GM19193 (cell line): ENCODE results near the gene GPD1L.

ENCODE experiments used
- POLR2A ChIP-seq: IDR thresholded peaks from 4 replicates; pipeline ENCODE4 v1.6.1; 2011; ENCODE audit not compliant: insufficient read depth, insufficient read length; ENCODE audit errors: extremely low read depth

Gene GPD1L

DNA sequence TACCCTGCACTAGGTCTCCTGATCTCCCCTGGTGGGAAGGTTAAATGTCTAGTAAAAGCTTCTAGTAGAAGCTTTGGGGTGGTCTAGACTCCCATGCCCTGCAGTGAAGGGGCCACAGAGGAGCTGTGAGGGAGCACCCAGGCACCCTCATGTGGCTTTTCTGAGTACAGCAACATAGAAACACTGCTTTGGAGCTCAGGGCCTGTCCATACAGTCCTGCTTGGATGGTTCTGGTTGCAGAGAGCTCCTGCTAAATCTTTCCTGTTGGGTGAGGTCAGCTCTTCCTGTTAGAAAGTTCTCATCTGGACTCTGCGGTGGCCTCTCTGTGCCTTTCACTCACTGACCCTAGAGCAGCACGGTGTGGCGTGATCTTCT lies 47.8 kb downstream of the GPD1L start:
- TF ChIP-seq POLR2A = no peak

DNA sequence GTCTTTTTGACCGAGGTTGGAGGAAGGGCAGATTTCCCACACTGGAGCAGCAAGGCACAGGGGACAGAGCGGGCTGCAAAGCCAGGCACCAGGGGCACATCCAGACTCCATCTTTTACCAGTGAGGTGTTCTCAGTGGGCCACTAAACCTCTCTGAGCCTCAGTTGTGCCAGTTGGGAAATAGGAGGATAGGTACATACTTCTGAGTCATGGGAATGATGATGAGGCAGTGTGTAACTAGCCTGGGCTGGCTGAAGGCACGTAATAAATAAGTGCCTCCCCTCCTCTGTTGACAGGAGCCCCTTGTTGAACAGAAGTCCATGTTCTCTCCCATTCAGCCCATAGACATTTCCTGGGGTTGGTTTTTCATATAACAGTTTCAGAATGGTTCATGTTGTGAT lies 48.7 kb downstream of the GPD1L start:
- no peak for TF ChIP-seq POLR2A

DNA sequence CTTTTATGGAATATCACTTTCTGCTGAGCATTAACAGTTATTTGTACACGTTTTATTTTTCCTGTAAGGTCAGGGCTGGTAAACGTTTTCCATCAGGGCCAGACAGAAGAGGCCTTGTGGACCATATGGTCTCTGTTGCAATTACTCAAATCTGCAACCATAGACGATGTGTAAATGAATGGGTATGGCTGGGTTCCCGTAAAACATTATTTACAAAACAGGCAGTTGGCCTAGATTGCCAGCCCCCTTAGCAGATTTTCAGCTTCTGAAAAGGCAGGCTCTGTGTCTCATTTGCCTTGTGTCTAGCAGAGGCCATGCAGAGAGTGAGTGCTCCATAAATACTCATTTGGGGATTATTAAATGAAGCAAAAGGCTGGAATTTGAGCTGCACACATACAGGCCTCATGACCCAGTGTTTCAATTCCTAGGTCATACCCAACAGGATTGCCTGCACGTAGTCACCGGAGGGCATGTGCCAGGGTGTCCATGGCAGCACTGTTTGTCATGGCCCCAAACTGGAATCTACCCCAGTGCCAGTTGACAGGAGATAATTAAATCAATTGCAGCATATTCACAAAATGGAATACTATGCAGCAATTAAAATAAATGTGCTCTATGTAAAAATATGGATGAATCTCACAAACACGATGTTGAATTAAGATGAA lies 51.3 kb downstream of the GPD1L start:
- TF ChIP-seq POLR2A = no peak

GRCh38 chr3:32160706-32161214 lies 54.3 kb downstream of the GPD1L start:
- TF ChIP-seq POLR2A = no peak

DNA sequence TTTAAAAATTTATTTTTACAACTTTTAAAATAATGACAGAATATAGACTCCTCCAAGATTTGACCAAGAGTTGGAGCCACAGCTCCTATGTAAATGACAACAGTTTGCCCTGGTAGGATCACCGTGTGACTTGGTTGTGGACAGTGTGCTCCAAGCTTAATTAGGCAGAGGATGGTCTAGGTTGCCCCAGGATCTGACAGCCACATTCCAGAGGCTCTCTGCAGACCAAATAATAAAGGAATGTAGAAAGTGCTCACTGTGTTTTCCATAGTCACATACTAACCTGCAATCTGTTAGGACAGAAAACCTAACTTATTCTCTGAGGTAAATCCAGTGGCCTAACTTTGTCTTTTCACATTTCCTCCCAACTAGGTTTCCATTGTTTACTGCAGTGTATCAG lies 59.0 kb downstream of the GPD1L start:
- no peak for TF ChIP-seq POLR2A

DNA sequence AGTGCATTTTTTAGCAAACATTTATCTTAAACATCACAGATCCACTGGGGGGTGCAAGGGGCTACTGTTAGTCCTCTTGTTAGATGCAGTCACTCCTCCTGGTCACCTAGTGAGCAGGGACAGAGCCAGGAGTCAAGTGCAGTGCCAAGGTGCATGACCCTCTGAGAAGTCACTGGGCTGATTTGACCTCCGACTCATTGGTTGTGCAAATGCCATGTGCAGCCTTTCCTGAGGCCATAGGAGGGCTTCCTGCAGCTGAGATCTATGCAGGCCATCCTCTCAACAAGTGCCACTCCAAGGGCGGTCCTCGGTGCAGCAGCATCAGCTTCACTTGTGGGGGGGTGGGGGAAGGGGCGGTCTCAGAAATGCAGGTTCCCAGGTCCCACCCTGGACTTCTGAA lies 60.2 kb downstream of the GPD1L start:
- no peak for TF ChIP-seq POLR2A

GRCh38 chr3:32172420-32172819 lies 66.0 kb downstream of the GPD1L start:
- no peak for TF ChIP-seq POLR2A

DNA sequence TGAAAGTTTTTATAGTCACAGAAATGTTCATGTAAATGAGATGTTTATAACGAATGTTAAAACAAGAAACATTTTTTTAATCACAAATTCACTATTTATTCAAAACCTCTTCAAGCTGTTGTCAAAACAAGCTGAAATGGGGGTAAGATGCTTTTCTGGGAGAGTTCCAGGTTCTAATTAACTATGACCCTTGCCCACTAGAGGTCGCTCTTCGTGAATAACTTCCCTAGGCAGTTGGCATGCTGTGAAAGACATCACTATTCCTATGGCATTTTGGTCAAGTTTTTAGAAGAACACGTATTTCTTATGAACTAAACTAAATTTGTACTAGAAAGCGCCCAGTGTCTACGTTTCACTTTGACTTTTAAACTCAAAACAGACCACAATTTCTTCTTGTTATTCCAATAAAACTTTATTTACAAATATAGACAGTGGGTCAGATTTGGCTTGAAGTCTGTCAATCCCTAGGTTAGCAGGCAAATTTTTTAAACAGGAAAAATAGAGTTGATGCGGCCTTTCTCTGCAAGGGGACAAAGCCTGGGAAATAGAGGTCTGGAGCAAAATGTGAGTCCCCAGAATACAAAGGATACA lies 69.3 kb downstream of the GPD1L start:
- no peak for TF ChIP-seq POLR2A

DNA sequence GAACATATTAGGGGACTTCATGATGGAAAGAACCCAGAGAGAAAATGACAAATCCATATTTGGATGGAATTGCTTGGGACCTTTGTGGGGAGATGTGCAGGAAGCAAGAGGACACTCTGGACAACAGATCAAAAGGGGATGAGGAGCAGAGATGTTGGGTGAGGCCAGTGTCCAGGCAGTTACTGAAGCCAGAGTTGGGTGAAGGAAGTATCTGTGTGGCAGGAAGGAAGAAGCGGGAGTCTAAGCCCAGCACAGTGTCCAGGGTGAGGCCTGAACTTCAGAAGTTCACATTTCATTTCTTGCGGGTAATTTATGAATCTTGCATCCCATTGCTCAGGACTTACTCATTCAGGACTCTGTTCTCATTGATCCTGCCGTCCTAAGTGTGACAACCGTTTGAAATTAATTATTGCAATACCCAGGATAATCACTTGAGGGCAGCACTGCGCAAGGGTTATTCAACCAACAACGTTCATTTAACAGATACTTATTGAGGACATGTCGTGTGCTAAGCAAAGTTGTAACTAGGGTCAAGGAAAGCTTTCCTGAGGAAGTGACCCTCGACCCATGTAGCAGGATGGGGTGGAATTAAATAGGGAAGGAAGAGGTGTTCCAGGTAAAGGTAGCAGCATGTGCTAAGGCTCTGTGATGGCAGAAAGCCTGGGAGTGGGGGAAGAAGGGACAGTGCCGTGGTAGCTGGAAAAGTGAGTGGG lies 70.7 kb downstream of the GPD1L start:
- TF ChIP-seq POLR2A = no peak

DNA sequence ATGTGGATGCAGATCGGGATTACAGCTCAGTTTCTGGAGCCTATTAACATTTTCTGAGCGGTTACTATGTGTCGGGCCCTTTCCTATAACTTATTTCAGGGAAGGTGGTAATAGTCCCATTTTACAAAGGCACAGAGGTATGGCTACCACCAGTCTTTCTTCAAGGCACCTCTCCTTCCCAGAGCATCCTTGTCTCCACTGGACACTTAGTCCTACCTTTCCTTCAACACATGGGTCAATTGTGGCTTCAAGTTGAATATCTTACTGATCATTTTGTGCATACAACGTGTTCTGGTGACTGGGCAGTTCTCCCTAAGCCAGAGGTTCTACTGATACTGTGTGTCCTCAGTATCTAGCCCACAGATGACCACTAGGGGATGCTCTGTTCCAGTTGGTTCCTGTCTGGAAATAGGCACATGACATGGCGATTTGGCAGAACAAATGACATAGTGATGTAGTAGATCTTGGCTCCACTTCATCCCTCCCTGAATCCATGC lies 71.3 kb downstream of the GPD1L start:
- TF ChIP-seq POLR2A = no peak

DNA sequence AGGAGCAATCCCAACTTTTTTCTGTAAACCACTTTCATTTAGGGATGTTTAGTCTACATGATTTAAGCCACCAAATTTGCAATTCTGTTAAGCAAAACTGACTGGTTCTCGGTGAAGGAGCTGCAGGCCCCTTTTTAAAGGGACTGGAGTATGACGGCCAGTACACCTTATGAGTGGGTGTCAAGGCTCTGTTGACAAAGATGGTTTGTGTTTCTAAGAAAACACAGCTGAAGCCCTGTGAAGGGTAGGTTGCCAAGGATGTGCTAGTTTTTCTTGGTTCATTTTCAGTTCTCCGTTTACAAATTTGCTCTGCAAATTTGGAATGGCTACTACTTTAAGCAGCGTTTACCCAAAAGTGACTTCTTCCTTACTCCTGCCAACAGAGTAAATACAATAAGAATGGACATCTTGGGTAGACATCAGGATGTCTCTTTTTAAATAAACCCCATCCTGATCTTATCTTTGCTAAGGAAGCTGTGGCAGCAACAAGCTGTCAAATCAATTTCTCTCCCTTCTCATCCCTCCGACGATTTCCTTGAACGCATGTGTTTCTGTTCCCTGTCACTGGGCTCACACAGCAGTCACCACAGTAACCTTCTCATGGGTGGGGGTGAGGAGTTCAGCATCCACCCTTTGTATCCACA lies 73.8 kb downstream of the GPD1L start:
- no peak for TF ChIP-seq POLR2A

DNA sequence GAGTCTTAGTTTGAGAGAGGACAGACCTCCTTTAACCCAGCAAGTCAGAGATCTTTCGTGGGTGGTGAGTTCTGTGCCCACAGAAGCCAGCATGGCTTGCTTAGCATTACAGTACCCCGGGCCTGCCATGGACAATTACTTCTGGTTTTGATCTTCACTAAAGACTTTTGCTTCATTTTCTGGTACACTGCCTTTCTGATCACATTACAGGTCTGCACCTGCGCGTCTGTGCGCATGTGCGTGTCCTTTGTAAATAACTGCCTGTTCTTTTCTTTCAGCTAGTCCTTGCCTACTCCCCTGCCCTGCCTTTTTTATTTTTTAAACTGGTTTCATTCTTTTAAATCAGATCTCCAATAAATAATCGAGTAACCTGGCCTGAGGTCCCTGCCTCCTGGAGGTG lies 74.9 kb downstream of the GPD1L start:
- TF ChIP-seq POLR2A = no peak

GRCh38 chr3:32181796-32182195 lies 75.4 kb downstream of the GPD1L start:
- no peak for TF ChIP-seq POLR2A

GRCh38 chr3:32184187-32184730 lies 77.8 kb downstream of the GPD1L start:
- no peak for TF ChIP-seq POLR2A

DNA sequence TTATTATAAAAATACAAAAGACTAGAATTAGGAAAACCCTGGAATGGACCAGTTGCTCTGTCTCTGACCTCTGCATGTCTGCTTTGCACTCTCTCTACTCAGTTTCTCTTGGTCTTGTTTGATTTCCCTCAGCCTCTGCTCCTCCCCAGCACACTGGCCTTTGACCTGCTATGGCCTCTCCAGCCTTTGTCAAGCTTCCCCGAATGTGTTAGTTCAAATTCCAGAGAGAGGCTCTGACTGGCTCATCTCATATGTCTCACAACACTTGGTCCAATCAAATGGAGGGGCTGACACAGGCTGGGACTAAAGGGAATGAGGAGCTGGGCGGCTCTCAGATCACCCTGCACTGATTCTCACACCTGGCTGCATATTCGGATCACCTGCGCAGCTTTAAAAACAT lies 79.7 kb downstream of the GPD1L start:
- TF ChIP-seq POLR2A = no peak

- no peak for TF ChIP-seq POLR2A
Measured at GRCh38 chr3:32186876-32187275, 80.5 kb downstream of the GPD1L start.

- TF ChIP-seq POLR2A = no peak
Measured at GRCh38 chr3:32189693-32190092, 83.3 kb downstream of the GPD1L start.
